K562 (cell line): Measurements from ENCODE around the gene WSCD1. TPM values are rescaled to one million over a fixed set of nuclear protein-coding genes. Genes with fewer than 3 reads are reported as not detected.

Experiments
- ATAC-seq: fragments of 200-7000 bp; cut with Tn5 transposase; 3 replicates; pipeline ENCODE4 v1.9.1; 2020; ENCODE audit warnings: moderate library complexity
- BruUV-seq: library from RNA; stranded (reverse); fragments of 400-500 nt; replicated peaks from 2 replicates; lab custom pipeline; 2021; lab: Mats Ljungman, UMichigan
- CTCF ChIA-PET: fragments of 300-600 bp; formaldehyde crosslinking; extraction: SDS; loops from one replicate; lab custom pipeline; 2021; ENCODE audit warnings: low intra/inter-chr PET ratio; lab: Yijun Ruan, JAX
- POLR2A ChIA-PET: fragments of 300-600, 350-650 bp; sonication (Branson Sonifier 250); formaldehyde crosslinking; extraction: SDS; loops from one replicate; lab custom pipeline; 2021; ENCODE audit warnings: antibody characterized with exemption, inconsistent platforms; lab: Yijun Ruan, JAX
- DNase-seq, 4 experiments: peaks; one replicate each; pipeline versions ENCODE4 v3.0.0 to v3.0.0-alpha.2; 2011 to 2018; ENCODE audit warnings: low spot score in 3 of 4, mixed read lengths in 3 of 4; ENCODE audit errors: extremely low read depth in 1 of 4
- FAIRE-seq: peaks from 2 replicates; lab custom pipeline; 2011; peaks lifted over from hg19 to GRCh38; lab: Jason Lieb, UNC
- H2AFZ ChIP-seq: 2 replicates; pipeline ENCODE4 v1.6.0; 2011; ENCODE audit warnings: low read depth, low read length, control low read depth, inconsistent platforms
- H3K27ac ChIP-seq: fragments of 200-600 bp; 3 replicates; pipeline ENCODE4 v1.8.0; 2011; ENCODE audit warnings: low read depth, mild to moderate bottlenecking, control low read depth, inconsistent platforms, low read length, moderate library complexity, mixed read lengths; ENCODE audit errors: extremely low read depth
- H3K27me3 ChIP-seq, 2 experiments: fragments of 300-600 bp in 1 of 2; 2 replicates in 1 of 2; 3 replicates in 1 of 2; pipeline versions ENCODE4 v1.6.0 to v1.8.0; 2011; ENCODE audit warnings: inconsistent platforms in 2 of 2, low read length in 2 of 2, mild to moderate bottlenecking in 1 of 2, mixed read lengths in 1 of 2, moderate library complexity in 1 of 2; ENCODE audit not compliant: control insufficient read depth in 2 of 2, insufficient read depth in 2 of 2
- H3K36me3 ChIP-seq: fragments of 300-600 bp; 3 replicates; pipeline ENCODE4 v1.8.0; 2011; ENCODE audit warnings: mild to moderate bottlenecking, low read length, inconsistent platforms; ENCODE audit not compliant: control insufficient read depth, insufficient read depth
- H3K4me1 ChIP-seq, 2 experiments: fragments of 200-600 bp in 1 of 2; replicated peaks in 1 of 2; 2 replicates in 1 of 2; 3 replicates in 1 of 2; pipeline versions ENCODE4 v1.5.1 to v1.8.0; 2011; ENCODE audit warnings: inconsistent platforms in 2 of 2, low read length in 2 of 2, mild to moderate bottlenecking in 1 of 2, mixed read lengths in 1 of 2, moderate library complexity in 1 of 2; ENCODE audit not compliant: control insufficient read depth in 2 of 2, insufficient read depth in 2 of 2
- H3K4me2 ChIP-seq: 2 replicates; pipeline ENCODE4 v1.6.1; 2011; ENCODE audit warnings: low read length, control low read depth, inconsistent platforms, mixed read lengths; ENCODE audit not compliant: insufficient read depth
- H3K4me3 ChIP-seq: fragments of 200-600 bp; sonication (generic), shearing (Covaris generic); 2 replicates; pipeline ENCODE4 v1.5.1; 2016; ENCODE audit warnings: control low read depth, inconsistent platforms
- H3K79me2 ChIP-seq: fragments of 200-600 bp; 3 replicates; pipeline ENCODE4 v1.8.0; 2011; ENCODE audit warnings: low read length, inconsistent platforms; ENCODE audit not compliant: control insufficient read depth, insufficient read depth
- H3K9ac ChIP-seq, 2 experiments: 2 replicates each; pipeline versions ENCODE4 v1.6.0 to v1.6.1; 2011; ENCODE audit warnings: low read depth in 2 of 2, low read length in 2 of 2, control low read depth in 1 of 2, inconsistent platforms in 1 of 2, mild to moderate bottlenecking in 1 of 2, mixed read lengths in 1 of 2; ENCODE audit not compliant: insufficient read depth in 1 of 2
- H3K9me1 ChIP-seq: one replicate; pipeline ENCODE4 v1.6.0; 2011; ENCODE audit warnings: inconsistent platforms, mild to moderate bottlenecking, low read length, moderate library complexity; ENCODE audit not compliant: control insufficient read depth, insufficient read depth
- H3K9me3 ChIP-seq: replicated peaks from 2 replicates; pipeline ENCODE4 v1.5.1; 2011; ENCODE audit warnings: low read depth, low read length, inconsistent platforms; ENCODE audit not compliant: control insufficient read depth, insufficient read depth
- H4K20me1 ChIP-seq: replicated peaks from 2 replicates; pipeline ENCODE4 v1.6.1; 2011; ENCODE audit warnings: low read length, inconsistent platforms, mixed read lengths; ENCODE audit not compliant: control insufficient read depth, insufficient read depth
- FOSL1 ChIP-seq: fragments of 200-800 bp; sonication (Bioruptor generic); conservative IDR thresholded peaks from 2 replicates; pipeline ENCODE4 v1.6.1; 2016; ENCODE audit warnings: missing genetic modification characterization, missing compliant biosample characterization
- HMGN3 ChIP-seq: IDR thresholded peaks from 2 replicates; pipeline ENCODE4 v1.6.1; 2011; ENCODE audit warnings: borderline replicate concordance, low read depth, mild to moderate bottlenecking, mixed read lengths, low read length; ENCODE audit not compliant: insufficient read length; ENCODE audit errors: extremely low read depth
- KAT7 ChIP-seq: sonication (generic); formaldehyde crosslinking; IDR thresholded peaks from 2 replicates; pipeline ENCODE4 v1.8.0; 2022; ENCODE audit warnings: missing genetic modification reagents, mild to moderate bottlenecking, borderline replicate concordance
- POLR2G ChIP-seq: fragments of 200-400 bp; formaldehyde crosslinking; IDR thresholded peaks from 2 replicates; pipeline ENCODE4 v1.6.1; 2017; ENCODE audit warnings: low read depth, mild to moderate bottlenecking, antibody characterized with exemption, low read length, moderate library complexity
- POU5F1 ChIP-seq: fragments of 150-350 bp; IDR thresholded peaks from 2 replicates; pipeline ENCODE4 v1.6.1; 2014; ENCODE audit warnings: borderline replicate concordance, low read length, low read depth, mild to moderate bottlenecking; ENCODE audit not compliant: partially characterized antibody
- SMARCC2 ChIP-seq: fragments of 450-650 bp; IDR thresholded peaks from 2 replicates; pipeline ENCODE4 v1.6.1; 2017; ENCODE audit warnings: antibody characterized with exemption, moderate library complexity, mild to moderate bottlenecking, low read depth
- STAT6 ChIP-seq: sonication (generic); formaldehyde crosslinking; IDR thresholded peaks from 2 replicates; pipeline ENCODE4 v1.8.1; 2023; ENCODE audit warnings: mild to moderate bottlenecking, missing genetic modification reagents
- ZNF134 ChIP-seq: fragments of 250-450 bp; sonication (Bioruptor Pico); conservative IDR thresholded peaks from 2 replicates; pipeline ENCODE4 v1.4.0; 2020
- WGBS: fragments of 100-300 bp; shearing (Covaris generic); methylation state at CpG from one replicate; pipeline ENCODE4 v1.1.6; 2016; ENCODE audit warnings: low coverage, mixed read lengths; ENCODE audit not compliant: insufficient coverage; ENCODE audit errors: missing lambda C conversion rate; 5-methylcytosine and 5-hydroxymethylcytosine counted together
- in situ Hi-C: fragments of 300-500 bp; cut with MboI; formaldehyde crosslinking; loops from 4 replicates; pipeline ENCODE4 v1.15.0; 2018; ENCODE audit warnings: inconsistent platforms, mixed read lengths
- intact Hi-C: fragments of 100-400 bp; cut with micrococcal nuclease; formaldehyde crosslinking; loops from 2 replicates; pipeline ENCODE4 v1.14.2; 2022
- polyA plus RNA-seq, 8 experiments: library from polyadenylated mRNA; depleted of rRNA in 4 of 8; stranded (reverse) in 5 of 8; unstranded in 3 of 8; fragments of >200 nt; fragmentation: Nextera tagmentation in 2 of 8; fragmentation: Illumina TruSeq in 1 of 8; extraction: Ambion mirVana in 2 of 8; extraction: Trizol in 1 of 8; gene quantifications; 2 replicates each; pipeline versions ENCODE4 v1.2.1 to v1.2.3, GENCODE V29; 2011 to 2014; ENCODE audit warnings: inconsistent platforms in 1 of 8, missing spikeins in 1 of 8
- total RNA-seq, 7 experiments: library from RNA; depleted of rRNA in 6 of 7; stranded (reverse); fragments of >200 nt in 6 of 7; fragmentation: Illumina TruSeq in 2 of 7; extraction: Trizol in 2 of 7; gene quantifications; 2 replicates each; pipeline versions ENCODE4 v1.2.1 to v1.2.3, GENCODE V29; 2011 to 2021; ENCODE audit warnings: low replicate concordance in 1 of 7
- TF ChIP-seq, protein P1 (sequence below): IDR thresholded peaks from 3 replicates; pipeline ENCODE4 v1.6.1; 2011; ENCODE audit warnings: borderline replicate concordance, mild to moderate bottlenecking; ENCODE audit not compliant: insufficient read length, insufficient read depth
- TF ChIP-seq, protein P2 (sequence below): fragments of 250-450 bp; sonication (Bioruptor Pico); IDR thresholded peaks from 2 replicates; pipeline ENCODE4 v1.5.0; 2021

The WSCD1 gene
- total and polyA plus RNA-seq, 9 of the 15 experiments (the other 6 are each of a cell fraction or from before 2014, with no cell fraction given) = not detected

GRCh38 chr17:6100146-6100545 is 30.0 kb downstream of the WSCD1 start:
- POLR2A ChIA-PET = interaction anchor here (0.9 kb wide), 1 partner anchor 12 kb away, joined by 4 read pairs; no protein-coding TSS in a partner anchor
- 0% methylated on average over 2 of the region's 9 CpGs for WGBS
- in situ Hi-C loops = no loop called here
- H3K27ac ChIP-seq = no peak overlapping the region
- H3K9me3 ChIP-seq = no peaks in the 10 kb centered on the region
- CTCF ChIA-PET = no interaction called here
- H3K36me3 ChIP-seq = no peaks in the 10 kb centered on the region
- intact Hi-C loops = no loop called here
- H3K27me3 ChIP-seq = peaks cover 0 to 24% of the 10 kb centered on the region in 2 experiments; a peak in 2 of 5 replicates
- TF ChIP-seq ZNF134 (CRISPR knock-in tag) (no peak), HMGN3 (no peak)
- no peak for FAIRE-seq
- no peak overlapping the region for H3K9ac ChIP-seq
- no peaks in the 10 kb centered on the region; a peak in 1 of 5 replicates for H3K4me1 ChIP-seq
- H3K4me3 ChIP-seq = no peak overlapping the region
- H2AFZ ChIP-seq = no peak overlapping the region
- H3K79me2 ChIP-seq = no peaks in the 10 kb centered on the region
- no peak for ATAC-seq
- no peak overlapping the region for H3K4me2 ChIP-seq
- DNase-seq = no peak
- no peaks in the 10 kb centered on the region; the same call in 1 of the 2 replicates for H4K20me1 ChIP-seq
- BruUV-seq = no TSS peak
- H3K9me1 ChIP-seq = no peaks in the 10 kb centered on the region

DNA sequence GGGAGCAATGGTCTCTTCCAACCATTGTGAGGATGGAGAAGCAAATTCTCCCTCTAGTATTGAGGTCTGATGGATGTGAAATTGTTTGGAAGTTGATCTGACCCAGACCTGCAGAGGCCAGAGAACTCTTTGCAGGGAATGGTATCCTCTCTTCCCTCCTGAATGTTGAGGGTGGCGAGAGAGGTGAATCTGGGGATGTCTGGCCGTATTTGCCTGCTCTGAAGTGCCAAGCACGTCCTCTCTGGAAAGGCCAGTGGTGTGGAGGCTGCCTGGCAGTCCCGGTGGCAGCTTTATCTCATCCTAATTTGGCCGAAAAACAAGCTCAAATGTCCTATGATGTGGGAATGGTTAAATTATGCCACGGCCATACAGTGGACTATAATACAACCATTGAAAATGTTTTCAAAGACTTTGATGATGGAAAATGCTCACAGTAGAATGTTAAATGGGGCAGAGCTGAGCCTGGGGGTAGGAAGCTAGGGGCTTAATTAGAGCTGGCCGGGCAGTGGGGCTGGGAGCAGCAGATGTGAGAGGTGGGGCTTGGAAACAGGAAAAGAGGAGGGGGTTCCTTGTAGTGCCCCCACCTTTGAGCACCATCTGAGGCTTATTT is 30.8 kb downstream of the WSCD1 start:
- H2AFZ ChIP-seq = no peak overlapping the region
- H3K4me2 ChIP-seq = no peak overlapping the region
- peaks cover 0 to 16% of the 10 kb centered on the region in 2 experiments; a peak in 2 of 5 replicates for H3K27me3 ChIP-seq
- DNase-seq = no peak
- WGBS = 1% methylated on average over 7 of the region's 7 CpGs
- intact Hi-C loops (no loop called here), in situ Hi-C loops (no loop called here)
- no peaks in the 10 kb centered on the region; the same call in 1 of the 2 replicates for H4K20me1 ChIP-seq
- no peak for FAIRE-seq
- no peaks in the 10 kb centered on the region for H3K9me3 ChIP-seq
- no peaks in the 10 kb centered on the region for H3K79me2 ChIP-seq
- ChIA-PET CTCF (no interaction called here), POLR2A (no interaction called here)
- no peak overlapping the region for H3K9ac ChIP-seq
- no peak overlapping the region for H3K27ac ChIP-seq
- no peaks in the 10 kb centered on the region for H3K9me1 ChIP-seq
- no peak for ATAC-seq
- no peaks in the 10 kb centered on the region; a peak in 1 of 5 replicates for H3K4me1 ChIP-seq
- H3K4me3 ChIP-seq = no peak overlapping the region
- BruUV-seq = no TSS peak
- no peaks in the 10 kb centered on the region for H3K36me3 ChIP-seq
- TF ChIP-seq, protein P1, sequence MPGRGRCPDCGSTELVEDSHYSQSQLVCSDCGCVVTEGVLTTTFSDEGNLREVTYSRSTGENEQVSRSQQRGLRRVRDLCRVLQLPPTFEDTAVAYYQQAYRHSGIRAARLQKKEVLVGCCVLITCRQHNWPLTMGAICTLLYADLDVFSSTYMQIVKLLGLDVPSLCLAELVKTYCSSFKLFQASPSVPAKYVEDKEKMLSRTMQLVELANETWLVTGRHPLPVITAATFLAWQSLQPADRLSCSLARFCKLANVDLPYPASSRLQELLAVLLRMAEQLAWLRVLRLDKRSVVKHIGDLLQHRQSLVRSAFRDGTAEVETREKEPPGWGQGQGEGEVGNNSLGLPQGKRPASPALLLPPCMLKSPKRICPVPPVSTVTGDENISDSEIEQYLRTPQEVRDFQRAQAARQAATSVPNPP = no peak
- TF ChIP-seq STAT6 (CRISPR knock-in tag) = no peak
- TF ChIP-seq KAT7 = no peak
- no peak for TF ChIP-seq SMARCC2
- TF ChIP-seq FOSL1 (tag) = no peak
- TF ChIP-seq POU5F1 = no peak
- no peak for TF ChIP-seq POLR2G
- TF ChIP-seq, protein P2, sequence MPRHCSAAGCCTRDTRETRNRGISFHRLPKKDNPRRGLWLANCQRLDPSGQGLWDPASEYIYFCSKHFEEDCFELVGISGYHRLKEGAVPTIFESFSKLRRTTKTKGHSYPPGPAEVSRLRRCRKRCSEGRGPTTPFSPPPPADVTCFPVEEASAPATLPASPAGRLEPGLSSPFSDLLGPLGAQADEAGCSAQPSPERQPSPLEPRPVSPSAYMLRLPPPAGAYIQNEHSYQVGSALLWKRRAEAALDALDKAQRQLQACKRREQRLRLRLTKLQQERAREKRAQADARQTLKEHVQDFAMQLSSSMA (CRISPR knock-in tag) = no peak
